ENCODE measurements around the gene USHBP1. TPM values are rescaled to one million over a fixed set of nuclear protein-coding genes. Genes with fewer than 3 reads are reported as not detected.
A peak's percentile ranks its signal among the peaks of the same experiment; 100 is the strongest.

Gene USHBP1
- total and polyA plus RNA-seq, 2 of the 13 experiments (the other 11 are each of a cell fraction or from before 2014, with no cell fraction given) = 0.15 to 1.5 TPM

DNA sequence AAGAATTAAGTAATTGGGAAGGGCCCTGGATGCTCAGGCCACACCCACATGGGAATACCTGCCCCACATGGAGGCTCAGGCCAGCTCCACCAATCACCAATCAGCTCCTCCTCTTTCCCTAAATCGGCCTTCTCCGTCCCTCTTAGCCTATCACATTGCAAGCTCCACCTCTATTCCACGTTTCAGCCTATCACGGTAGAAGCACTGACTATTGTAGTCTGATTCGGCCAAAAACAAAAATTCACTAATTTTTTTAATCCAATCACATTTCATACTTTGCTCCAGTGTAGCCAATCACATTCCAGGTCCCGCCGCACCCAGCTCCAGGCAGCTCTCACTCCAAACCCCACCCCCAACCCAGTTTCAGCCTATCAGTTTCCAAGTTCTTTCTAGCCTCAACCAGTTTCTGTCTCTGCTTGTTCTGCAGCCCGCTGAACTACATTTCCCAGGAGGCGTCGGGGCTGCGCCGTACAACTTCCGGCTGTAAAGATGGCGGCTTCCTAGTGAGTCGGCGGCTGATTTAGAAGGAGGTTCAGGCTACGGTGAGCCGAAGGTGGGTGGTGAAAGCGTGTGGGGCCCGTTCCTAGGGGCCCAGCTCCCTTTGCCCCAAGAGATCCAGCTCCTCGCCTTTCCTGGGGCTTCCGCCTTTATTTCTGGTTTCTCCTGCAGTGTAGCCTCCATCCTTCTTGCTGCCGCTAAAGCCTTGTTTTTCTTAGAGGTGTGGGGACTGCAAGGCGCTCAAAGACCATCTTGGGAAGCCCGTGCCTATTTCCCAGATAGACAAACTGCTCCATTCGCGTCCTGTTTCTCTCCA lies 2.6 kb upstream of the USHBP1 start, which contains the start of gene BABAM1 (continued):
- TF ChIP-seq, protein P1, sequence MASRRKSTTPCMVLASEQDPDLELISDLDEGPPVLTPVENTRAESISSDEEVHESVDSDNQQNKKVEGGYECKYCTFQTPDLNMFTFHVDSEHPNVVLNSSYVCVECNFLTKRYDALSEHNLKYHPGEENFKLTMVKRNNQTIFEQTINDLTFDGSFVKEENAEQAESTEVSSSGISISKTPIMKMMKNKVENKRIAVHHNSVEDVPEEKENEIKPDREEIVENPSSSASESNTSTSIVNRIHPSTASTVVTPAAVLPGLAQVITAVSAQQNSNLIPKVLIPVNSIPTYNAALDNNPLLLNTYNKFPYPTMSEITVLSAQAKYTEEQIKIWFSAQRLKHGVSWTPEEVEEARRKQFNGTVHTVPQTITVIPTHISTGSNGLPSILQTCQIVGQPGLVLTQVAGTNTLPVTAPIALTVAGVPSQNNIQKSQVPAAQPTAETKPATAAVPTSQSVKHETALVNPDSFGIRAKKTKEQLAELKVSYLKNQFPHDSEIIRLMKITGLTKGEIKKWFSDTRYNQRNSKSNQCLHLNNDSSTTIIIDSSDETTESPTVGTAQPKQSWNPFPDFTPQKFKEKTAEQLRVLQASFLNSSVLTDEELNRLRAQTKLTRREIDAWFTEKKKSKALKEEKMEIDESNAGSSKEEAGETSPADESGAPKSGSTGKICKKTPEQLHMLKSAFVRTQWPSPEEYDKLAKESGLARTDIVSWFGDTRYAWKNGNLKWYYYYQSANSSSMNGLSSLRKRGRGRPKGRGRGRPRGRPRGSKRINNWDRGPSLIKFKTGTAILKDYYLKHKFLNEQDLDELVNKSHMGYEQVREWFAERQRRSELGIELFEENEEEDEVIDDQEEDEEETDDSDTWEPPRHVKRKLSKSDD (CRISPR knock-in tag; IDR thresholded peaks at IDR 0.05; ENCODE audit: low read depth) = no peak
- TF ChIP-seq ZNF792 (CRISPR knock-in tag; IDR thresholded peaks at IDR 0.05) (peak; percentile 73; the same call in 1 of the 2 replicates), ZSCAN21 (CRISPR knock-in tag; IDR thresholded peaks at IDR 0.05; ENCODE audit: borderline replicate concordance) (no peak), ZSCAN9 (CRISPR knock-in tag; IDR thresholded peaks at IDR 0.05; ENCODE audit: borderline replicate concordance) (peak; percentile 72), DNMT3B (CRISPR knock-in tag; conservative IDR thresholded peaks at IDR 0.05) (0 out of 2 replicates have a peak, but pooled peaks have one; percentile 70), THAP11 (CRISPR knock-in tag; IDR thresholded peaks at IDR 0.05) (peak; percentile 100), ZNF205 (CRISPR knock-in tag; IDR thresholded peaks at IDR 0.05) (0 out of 2 replicates have a peak, but pooled peaks have one; percentile 33), ATRX (CRISPR knock-in tag; IDR thresholded peaks at IDR 0.05; ENCODE audit: borderline replicate concordance) (no peak), SAP130 (CRISPR knock-in tag; IDR thresholded peaks at IDR 0.05; ENCODE audit: low read depth) (peak; percentile 84), ZNF552 (CRISPR knock-in tag; IDR thresholded peaks at IDR 0.05; ENCODE audit: borderline replicate concordance) (no peak), ONECUT2 (CRISPR knock-in tag; IDR thresholded peaks at IDR 0.05) (no peak), CBX2 (IDR thresholded peaks at IDR 0.05; ENCODE audit: low read depth, low read length) (no peak), CBX2 (CRISPR knock-in tag; IDR thresholded peaks at IDR 0.05; ENCODE audit: low read depth) (no peak), ZNF550 (CRISPR knock-in tag; IDR thresholded peaks at IDR 0.05; ENCODE audit: borderline replicate concordance) (no peak), JUNB (CRISPR knock-in tag; IDR thresholded peaks at IDR 0.05; ENCODE audit: borderline replicate concordance) (no peak), ZNF44 (CRISPR knock-in tag; IDR thresholded peaks at IDR 0.05) (no peak), RFX1 (IDR thresholded peaks at IDR 0.05) (no peak), ZNF816 (CRISPR knock-in tag; IDR thresholded peaks at IDR 0.05; ENCODE audit: borderline replicate concordance) (no peak)
- TF ChIP-seq, protein P2, sequence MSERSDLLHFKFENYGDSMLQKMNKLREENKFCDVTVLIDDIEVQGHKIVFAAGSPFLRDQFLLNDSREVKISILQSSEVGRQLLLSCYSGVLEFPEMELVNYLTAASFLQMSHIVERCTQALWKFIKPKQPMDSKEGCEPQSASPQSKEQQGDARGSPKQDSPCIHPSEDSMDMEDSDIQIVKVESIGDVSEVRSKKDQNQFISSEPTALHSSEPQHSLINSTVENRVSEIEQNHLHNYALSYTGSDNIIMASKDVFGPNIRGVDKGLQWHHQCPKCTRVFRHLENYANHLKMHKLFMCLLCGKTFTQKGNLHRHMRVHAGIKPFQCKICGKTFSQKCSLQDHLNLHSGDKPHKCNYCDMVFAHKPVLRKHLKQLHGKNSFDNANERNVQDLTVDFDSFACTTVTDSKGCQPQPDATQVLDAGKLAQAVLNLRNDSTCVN (CRISPR knock-in tag; IDR thresholded peaks at IDR 0.05; ENCODE audit: borderline replicate concordance) = 0 out of 2 replicates have a peak, but pooled peaks have one; percentile 46
- TF ChIP-seq, protein P3, sequence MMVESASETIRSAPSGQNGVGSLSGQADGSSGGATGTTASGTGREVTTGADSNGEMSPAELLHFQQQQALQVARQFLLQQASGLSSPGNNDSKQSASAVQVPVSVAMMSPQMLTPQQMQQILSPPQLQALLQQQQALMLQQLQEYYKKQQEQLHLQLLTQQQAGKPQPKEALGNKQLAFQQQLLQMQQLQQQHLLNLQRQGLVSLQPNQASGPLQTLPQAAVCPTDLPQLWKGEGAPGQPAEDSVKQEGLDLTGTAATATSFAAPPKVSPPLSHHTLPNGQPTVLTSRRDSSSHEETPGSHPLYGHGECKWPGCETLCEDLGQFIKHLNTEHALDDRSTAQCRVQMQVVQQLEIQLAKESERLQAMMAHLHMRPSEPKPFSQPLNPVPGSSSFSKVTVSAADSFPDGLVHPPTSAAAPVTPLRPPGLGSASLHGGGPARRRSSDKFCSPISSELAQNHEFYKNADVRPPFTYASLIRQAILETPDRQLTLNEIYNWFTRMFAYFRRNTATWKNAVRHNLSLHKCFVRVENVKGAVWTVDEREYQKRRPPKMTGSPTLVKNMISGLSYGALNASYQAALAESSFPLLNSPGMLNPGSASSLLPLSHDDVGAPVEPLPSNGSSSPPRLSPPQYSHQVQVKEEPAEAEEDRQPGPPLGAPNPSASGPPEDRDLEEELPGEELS (CRISPR knock-in tag; IDR thresholded peaks at IDR 0.05) = no peak
- TF ChIP-seq, protein P4, sequence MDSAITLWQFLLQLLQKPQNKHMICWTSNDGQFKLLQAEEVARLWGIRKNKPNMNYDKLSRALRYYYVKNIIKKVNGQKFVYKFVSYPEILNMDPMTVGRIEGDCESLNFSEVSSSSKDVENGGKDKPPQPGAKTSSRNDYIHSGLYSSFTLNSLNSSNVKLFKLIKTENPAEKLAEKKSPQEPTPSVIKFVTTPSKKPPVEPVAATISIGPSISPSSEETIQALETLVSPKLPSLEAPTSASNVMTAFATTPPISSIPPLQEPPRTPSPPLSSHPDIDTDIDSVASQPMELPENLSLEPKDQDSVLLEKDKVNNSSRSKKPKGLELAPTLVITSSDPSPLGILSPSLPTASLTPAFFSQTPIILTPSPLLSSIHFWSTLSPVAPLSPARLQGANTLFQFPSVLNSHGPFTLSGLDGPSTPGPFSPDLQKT (CRISPR knock-in tag; IDR thresholded peaks at IDR 0.05; ENCODE audit: borderline replicate concordance) = no peak
- TF ChIP-seq, protein P5, sequence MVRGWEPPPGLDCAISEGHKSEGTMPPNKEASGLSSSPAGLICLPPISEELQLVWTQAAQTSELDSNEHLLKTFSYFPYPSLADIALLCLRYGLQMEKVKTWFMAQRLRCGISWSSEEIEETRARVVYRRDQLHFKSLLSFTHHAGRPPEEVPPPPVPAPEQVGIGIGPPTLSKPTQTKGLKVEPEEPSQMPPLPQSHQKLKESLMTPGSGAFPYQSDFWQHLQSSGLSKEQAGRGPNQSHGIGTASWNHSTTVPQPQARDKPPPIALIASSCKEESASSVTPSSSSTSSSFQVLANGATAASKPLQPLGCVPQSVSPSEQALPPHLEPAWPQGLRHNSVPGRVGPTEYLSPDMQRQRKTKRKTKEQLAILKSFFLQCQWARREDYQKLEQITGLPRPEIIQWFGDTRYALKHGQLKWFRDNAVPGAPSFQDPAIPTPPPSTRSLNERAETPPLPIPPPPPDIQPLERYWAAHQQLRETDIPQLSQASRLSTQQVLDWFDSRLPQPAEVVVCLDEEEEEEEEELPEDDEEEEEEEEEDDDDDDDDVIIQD (CRISPR knock-in tag; IDR thresholded peaks at IDR 0.05; ENCODE audit: low read depth) = no peak

Measured in HepG2 (cell line).